Parathyroid adenoma (tissue), 2 donors: Measurements from ENCODE around the gene MAP1A.

ENCODE experiments used
- H2AFZ ChIP-seq: fragments of 300-600 bp; sonication (generic); one replicate; pipeline ENCODE4 v1.7.0; 2017; ENCODE audit warnings: antibody characterized with exemption, mild to moderate bottlenecking
- H3K27ac ChIP-seq: fragments of 300-600 bp; sonication (generic); one replicate; pipeline ENCODE4 v1.7.0; 2017
- H3K27me3 ChIP-seq: fragments of 300-600 bp; sonication (generic); one replicate; pipeline ENCODE4 v1.7.0; 2017; ENCODE audit warnings: low read length; ENCODE audit not compliant: control insufficient read depth, insufficient read depth
- H3K36me3 ChIP-seq: fragments of 300-600 bp; sonication (generic); one replicate; pipeline ENCODE4 v1.7.0; 2017; ENCODE audit warnings: low read length; ENCODE audit not compliant: control insufficient read depth, insufficient read depth
- H3K4me1 ChIP-seq: fragments of 300-600 bp; sonication (generic); one replicate; pipeline ENCODE4 v1.7.0; 2017; ENCODE audit warnings: control low read depth
- H3K4me2 ChIP-seq: fragments of 300-600 bp; sonication (generic); one replicate; pipeline ENCODE4 v1.7.0; 2017; ENCODE audit warnings: low read length
- H3K4me3 ChIP-seq: fragments of 300-600 bp; sonication (generic); one replicate; pipeline ENCODE4 v1.7.0; 2017; ENCODE audit warnings: low read depth, low read length
- H3K79me2 ChIP-seq: fragments of 300-600 bp; sonication (generic); one replicate; pipeline ENCODE4 v1.7.0; 2017; ENCODE audit warnings: control low read depth
- H3K9ac ChIP-seq: fragments of 300-600 bp; sonication (generic); one replicate; pipeline ENCODE4 v1.7.0; 2017; ENCODE audit warnings: mild to moderate bottlenecking
- H3K9me3 ChIP-seq: fragments of 300-600 bp; sonication (generic); one replicate; pipeline ENCODE4 v1.7.0; 2017; ENCODE audit warnings: low read length; ENCODE audit not compliant: control insufficient read depth
- CTCF ChIP-seq: fragments of 300-600 bp; sonication (generic); IDR thresholded peaks from one replicate; pipeline ENCODE4 v1.7.0; 2017; ENCODE audit warnings: antibody characterized with exemption, mild to moderate bottlenecking
- donor health status: primary hyperparathyroidism.

MAP1A gene

GRCh38 chr15:43518197-43518761, 871 bp downstream of the MAP1A start:
- H3K9ac ChIP-seq = no peak overlapping the region
- H3K79me2 ChIP-seq = no peaks in the 10 kb centered on the region
- H3K36me3 ChIP-seq = no peaks in the 10 kb centered on the region
- TF ChIP-seq CTCF = no peak
- no peak overlapping the region for H3K4me2 ChIP-seq
- no peak overlapping the region for H3K27ac ChIP-seq
- no peaks in the 10 kb centered on the region for H3K27me3 ChIP-seq
- H2AFZ ChIP-seq = no peak overlapping the region
- no peak overlapping the region for H3K4me3 ChIP-seq
- no peaks in the 10 kb centered on the region for H3K9me3 ChIP-seq
- H3K4me1 ChIP-seq = no peaks in the 10 kb centered on the region

GRCh38 chr15:43519196-43519595, 1.8 kb downstream of the MAP1A start:
- H3K9me3 ChIP-seq = no peaks in the 10 kb centered on the region
- H3K4me2 ChIP-seq = no peak overlapping the region
- no peak overlapping the region for H2AFZ ChIP-seq
- no peaks in the 10 kb centered on the region for H3K4me1 ChIP-seq
- H3K4me3 ChIP-seq = no peak overlapping the region
- H3K9ac ChIP-seq = no peak overlapping the region
- no peaks in the 10 kb centered on the region for H3K36me3 ChIP-seq
- H3K79me2 ChIP-seq = no peaks in the 10 kb centered on the region
- TF ChIP-seq CTCF = no peak
- no peaks in the 10 kb centered on the region for H3K27me3 ChIP-seq
- H3K27ac ChIP-seq = no peak overlapping the region

GRCh38 chr15:43520138-43520537, 2.7 kb downstream of the MAP1A start:
- H3K4me2 ChIP-seq = no peak overlapping the region
- H3K9me3 ChIP-seq = no peaks in the 10 kb centered on the region
- no peak overlapping the region for H3K27ac ChIP-seq
- H3K9ac ChIP-seq = no peak overlapping the region
- H3K79me2 ChIP-seq = no peaks in the 10 kb centered on the region
- H3K27me3 ChIP-seq = no peaks in the 10 kb centered on the region
- no peak overlapping the region for H3K4me3 ChIP-seq
- H2AFZ ChIP-seq = no peak overlapping the region
- no peaks in the 10 kb centered on the region for H3K4me1 ChIP-seq
- no peak for TF ChIP-seq CTCF
- H3K36me3 ChIP-seq = no peaks in the 10 kb centered on the region

- Histone ChIP-seq H3K36me3 (no peaks in the 10 kb centered on the region), H3K27me3 (no peaks in the 10 kb centered on the region), H3K4me1 (no peaks in the 10 kb centered on the region), H3K9me3 (no peaks in the 10 kb centered on the region), H3K9ac (no peak overlapping the region), H3K79me2 (no peaks in the 10 kb centered on the region), H3K4me2 (no peak overlapping the region), H3K27ac (no peak overlapping the region), H2AFZ (no peak overlapping the region), H3K4me3 (no peak overlapping the region)
- no peak for TF ChIP-seq CTCF
These were observed 4.0 kb downstream of the MAP1A start for GRCh38 chr15:43521419-43521818.

GRCh38 chr15:43522247-43522646, 4.8 kb downstream of the MAP1A start:
- H3K36me3 ChIP-seq = no peaks in the 10 kb centered on the region
- no peak overlapping the region for H2AFZ ChIP-seq
- no peak overlapping the region for H3K4me2 ChIP-seq
- no peaks in the 10 kb centered on the region for H3K9me3 ChIP-seq
- no peaks in the 10 kb centered on the region for H3K79me2 ChIP-seq
- no peak overlapping the region for H3K4me3 ChIP-seq
- no peak overlapping the region for H3K9ac ChIP-seq
- no peak for TF ChIP-seq CTCF
- no peaks in the 10 kb centered on the region for H3K27me3 ChIP-seq
- H3K4me1 ChIP-seq = no peaks in the 10 kb centered on the region
- no peak overlapping the region for H3K27ac ChIP-seq
